Activated naive CD8-positive, alpha-beta T cell (primary cell): ENCODE data around the gene CCDC40.

Experiments
- H3K27ac Mint-ChIP-seq: one replicate; pipeline ENCODE4 v1.8.0; 2021; ENCODE audit warnings: mixed read lengths
- H3K27me3 Mint-ChIP-seq: one replicate; pipeline ENCODE4 v1.8.0; 2021; ENCODE audit warnings: mixed read lengths
- H3K36me3 Mint-ChIP-seq: one replicate; pipeline ENCODE4 v1.8.0; 2021; ENCODE audit warnings: mixed read lengths
- H3K4me1 Mint-ChIP-seq: one replicate; pipeline ENCODE4 v1.8.0; 2021; ENCODE audit warnings: low read depth, mixed read lengths
- H3K4me3 Mint-ChIP-seq: one replicate; pipeline ENCODE4 v1.8.0; 2021; ENCODE audit warnings: mild to moderate bottlenecking, mixed read lengths
- H3K9me3 Mint-ChIP-seq: one replicate; pipeline ENCODE4 v1.8.0; 2021; ENCODE audit warnings: low read depth, mixed read lengths

Gene CCDC40

GRCh38 chr17:80024206-80024972 is 12.1 kb upstream of the CCDC40 start:
- Mint-ChIP-seq H3K9me3 (no peaks in the 10 kb centered on the region), H3K27ac (no peak overlapping the region), H3K36me3 (no peaks in the 10 kb centered on the region), H3K4me1 (no peaks in the 10 kb centered on the region), H3K4me3 (no peak overlapping the region), H3K27me3 (no peaks in the 10 kb centered on the region)

DNA sequence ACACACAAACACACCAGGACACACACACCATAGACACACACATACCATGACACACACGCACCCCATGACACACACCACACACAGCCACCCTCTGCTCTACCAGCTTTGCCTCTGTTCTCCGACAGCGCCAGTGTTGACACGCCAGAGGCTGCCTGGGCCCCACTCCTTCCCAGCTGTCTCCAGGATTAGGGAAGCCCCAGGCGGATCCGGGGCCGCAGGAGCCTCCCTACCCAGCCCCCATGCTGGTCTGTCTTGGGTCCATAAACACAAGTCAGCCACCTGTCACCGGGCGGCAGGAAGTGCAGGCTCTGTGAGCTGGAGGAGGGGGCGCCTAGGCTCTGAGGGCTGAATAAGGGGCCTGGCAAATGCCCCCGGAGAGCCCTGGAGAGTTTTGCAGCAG is 11.3 kb upstream of the CCDC40 start:
- no peaks in the 10 kb centered on the region for H3K27me3 Mint-ChIP-seq
- H3K4me3 Mint-ChIP-seq = no peak overlapping the region
- no peak overlapping the region for H3K27ac Mint-ChIP-seq
- no peaks in the 10 kb centered on the region for H3K9me3 Mint-ChIP-seq
- H3K4me1 Mint-ChIP-seq = no peaks in the 10 kb centered on the region
- H3K36me3 Mint-ChIP-seq = no peaks in the 10 kb centered on the region

DNA sequence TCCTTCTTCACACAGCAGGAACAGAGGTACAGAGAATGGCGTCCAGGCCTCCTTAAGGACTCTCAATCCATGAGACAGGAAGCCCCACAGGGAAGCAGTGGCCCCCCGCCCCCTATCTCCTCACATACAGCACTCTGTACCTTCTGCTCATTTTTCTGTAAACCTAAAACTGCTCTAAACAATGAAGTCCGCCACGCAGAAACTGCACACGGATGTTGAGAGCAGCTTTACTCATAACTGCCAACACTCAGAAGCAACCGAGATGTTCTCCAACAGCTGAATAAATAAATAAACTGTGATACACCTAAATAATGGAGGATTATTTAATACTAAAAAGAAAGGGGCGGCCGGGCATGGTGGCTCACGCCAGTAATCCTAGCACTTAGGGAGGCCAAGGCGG is 10.6 kb upstream of the CCDC40 start:
- no peaks in the 10 kb centered on the region for H3K36me3 Mint-ChIP-seq
- H3K27me3 Mint-ChIP-seq = no peaks in the 10 kb centered on the region
- no peaks in the 10 kb centered on the region for H3K9me3 Mint-ChIP-seq
- H3K4me3 Mint-ChIP-seq = no peak overlapping the region
- no peak overlapping the region for H3K27ac Mint-ChIP-seq
- no peaks in the 10 kb centered on the region for H3K4me1 Mint-ChIP-seq

DNA sequence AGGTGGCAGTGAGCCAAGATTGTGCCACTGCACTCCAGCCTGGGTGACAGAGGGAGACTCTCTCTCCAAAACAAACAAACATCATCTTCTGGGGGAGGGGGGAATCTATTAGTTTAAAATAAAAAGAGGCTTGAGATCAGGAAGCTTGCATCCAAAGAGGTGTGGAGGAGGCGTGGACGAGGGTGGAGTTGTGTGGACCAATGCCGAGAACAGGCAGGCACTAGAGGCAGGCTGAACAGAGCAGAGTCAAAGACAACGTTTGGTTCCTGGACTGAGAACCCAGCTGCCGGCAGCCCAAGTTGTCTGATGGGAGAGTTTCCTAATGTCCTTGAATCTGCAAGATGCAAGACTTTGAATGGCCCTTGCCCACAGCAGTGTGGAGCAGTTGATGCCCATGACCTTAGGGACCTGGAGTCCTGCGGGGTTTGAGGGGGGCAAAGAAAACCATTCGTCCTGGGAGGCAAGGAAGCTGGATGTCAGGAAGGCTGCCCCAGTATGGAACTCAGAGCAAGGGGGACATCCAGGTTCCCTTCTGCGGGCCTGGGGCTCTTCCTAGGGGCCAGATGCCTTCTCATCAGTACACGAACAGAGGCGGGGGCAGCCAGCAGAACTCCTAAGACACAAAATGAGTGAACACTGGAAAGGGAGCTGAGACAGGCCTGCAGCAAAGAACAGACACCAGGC is 9.9 kb upstream of the CCDC40 start:
- H3K4me3 Mint-ChIP-seq = no peak overlapping the region
- no peak overlapping the region for H3K27ac Mint-ChIP-seq
- no peaks in the 10 kb centered on the region for H3K9me3 Mint-ChIP-seq
- H3K4me1 Mint-ChIP-seq = no peaks in the 10 kb centered on the region
- no peaks in the 10 kb centered on the region for H3K27me3 Mint-ChIP-seq
- H3K36me3 Mint-ChIP-seq = no peaks in the 10 kb centered on the region

GRCh38 chr17:80027043-80027435 is 9.4 kb upstream of the CCDC40 start:
- Mint-ChIP-seq H3K27ac (no peak overlapping the region), H3K4me1 (no peaks in the 10 kb centered on the region), H3K36me3 (no peaks in the 10 kb centered on the region), H3K27me3 (no peaks in the 10 kb centered on the region), H3K9me3 (no peaks in the 10 kb centered on the region), H3K4me3 (no peak overlapping the region)

GRCh38 chr17:80028030-80028429 is 8.4 kb upstream of the CCDC40 start:
- H3K27me3 Mint-ChIP-seq = no peaks in the 10 kb centered on the region
- H3K4me1 Mint-ChIP-seq = no peaks in the 10 kb centered on the region
- H3K27ac Mint-ChIP-seq = no peak overlapping the region
- H3K4me3 Mint-ChIP-seq = no peak overlapping the region
- no peaks in the 10 kb centered on the region for H3K9me3 Mint-ChIP-seq
- H3K36me3 Mint-ChIP-seq = no peaks in the 10 kb centered on the region

GRCh38 chr17:80029258-80029974 is 7.0 kb upstream of the CCDC40 start:
- H3K4me3 Mint-ChIP-seq = no peak overlapping the region
- no peaks in the 10 kb centered on the region for H3K27me3 Mint-ChIP-seq
- H3K4me1 Mint-ChIP-seq = no peaks in the 10 kb centered on the region
- no peaks in the 10 kb centered on the region for H3K9me3 Mint-ChIP-seq
- no peak overlapping the region for H3K27ac Mint-ChIP-seq
- H3K36me3 Mint-ChIP-seq = no peaks in the 10 kb centered on the region

GRCh38 chr17:80030730-80031410 is 5.6 kb upstream of the CCDC40 start:
- Mint-ChIP-seq H3K27me3 (peaks cover 3% of the 10 kb centered on the region), H3K4me1 (peaks cover 7% of the 10 kb centered on the region), H3K4me3 (no peak overlapping the region), H3K36me3 (no peaks in the 10 kb centered on the region), H3K9me3 (no peaks in the 10 kb centered on the region), H3K27ac (no peak overlapping the region)

DNA sequence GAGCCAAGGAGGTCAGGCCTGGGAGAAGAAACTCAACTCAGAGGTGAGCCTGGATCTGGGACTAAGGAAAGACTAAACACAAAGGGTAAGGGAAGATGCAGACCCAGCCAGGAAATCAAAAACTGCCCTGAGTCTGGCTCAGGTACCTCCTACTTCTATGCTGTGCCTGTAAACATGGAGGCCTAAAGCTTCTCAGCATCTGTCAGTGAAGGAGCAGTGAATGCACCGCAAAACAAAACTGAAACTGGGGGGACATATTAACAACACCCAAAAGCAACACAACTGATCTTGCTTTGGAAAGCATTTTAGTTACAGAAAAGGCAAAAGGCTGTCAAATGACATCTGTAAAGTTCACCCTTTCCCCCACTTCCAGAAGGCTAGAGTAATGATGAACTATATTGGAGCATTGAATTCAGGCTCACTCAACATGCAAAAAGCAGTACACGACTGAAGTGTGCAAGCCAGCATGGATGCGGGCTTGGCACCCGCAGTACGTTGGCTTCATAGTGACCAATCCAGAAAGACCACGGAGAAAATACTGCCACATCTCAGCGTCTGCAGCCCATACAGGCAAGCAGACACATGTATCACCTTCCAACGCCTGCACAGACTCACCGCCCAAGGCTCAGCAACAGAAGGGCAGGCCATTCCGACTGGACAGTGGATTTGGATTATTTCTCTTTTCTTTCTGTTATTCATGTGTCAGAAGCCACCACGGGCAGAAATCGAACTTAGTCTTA is 4.6 kb upstream of the CCDC40 start:
- Mint-ChIP-seq H3K36me3 (no peaks in the 10 kb centered on the region), H3K27me3 (peaks cover 3% of the 10 kb centered on the region), H3K4me3 (no peak overlapping the region), H3K4me1 (peaks cover 7% of the 10 kb centered on the region), H3K9me3 (no peaks in the 10 kb centered on the region), H3K27ac (no peak overlapping the region)

DNA sequence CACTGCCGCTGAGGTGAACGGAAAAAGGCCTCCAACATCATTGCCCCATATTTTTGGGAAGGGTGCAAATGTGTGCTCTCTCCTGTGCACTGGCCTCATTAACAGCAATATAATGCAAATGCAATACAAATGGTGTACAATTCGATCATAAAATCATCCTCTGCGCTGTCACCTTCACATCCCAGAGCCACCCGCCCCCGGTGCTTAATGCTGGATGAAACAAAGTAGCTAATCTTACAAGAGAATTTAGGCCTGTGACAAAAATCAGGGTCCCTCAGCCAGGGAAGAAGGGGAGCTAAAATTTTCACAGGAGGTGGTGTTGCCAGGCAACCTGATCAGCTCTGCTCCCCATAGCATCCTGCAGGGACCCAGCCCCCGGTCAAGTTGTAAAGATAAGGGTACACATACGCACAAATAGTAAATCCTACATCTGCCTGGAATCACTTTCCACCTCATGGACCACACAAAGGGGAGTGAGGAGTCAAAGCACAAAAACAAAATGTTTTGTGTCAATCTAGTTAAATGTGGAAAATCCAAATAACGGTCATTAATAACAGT is 3.7 kb upstream of the CCDC40 start:
- Mint-ChIP-seq H3K4me3 (no peak overlapping the region), H3K27ac (no peak overlapping the region), H3K9me3 (no peaks in the 10 kb centered on the region), H3K4me1 (peaks cover 11% of the 10 kb centered on the region), H3K27me3 (peaks cover 3% of the 10 kb centered on the region), H3K36me3 (no peaks in the 10 kb centered on the region)

DNA sequence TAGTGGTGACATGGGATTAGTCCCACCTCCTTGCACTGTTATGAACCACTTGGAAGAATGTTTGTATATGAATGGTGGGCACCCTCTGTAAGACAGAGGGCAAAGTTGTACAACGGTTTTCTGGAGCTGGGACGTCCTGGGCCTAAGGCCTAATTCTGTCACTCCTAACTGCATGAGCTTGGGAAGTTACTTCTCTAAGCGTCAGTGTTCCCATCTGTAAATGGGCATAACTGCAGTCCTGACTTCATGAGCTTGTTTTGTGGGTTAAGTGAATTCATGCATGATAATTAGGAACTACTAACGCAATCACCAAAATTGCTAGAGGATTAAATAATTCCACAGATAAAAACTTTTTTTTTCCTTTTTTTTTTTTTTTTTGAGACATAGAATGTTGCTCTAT is 2.6 kb upstream of the CCDC40 start:
- peak overlapping the region; percentile 35 for H3K4me3 Mint-ChIP-seq
- no peaks in the 10 kb centered on the region for H3K9me3 Mint-ChIP-seq
- H3K27me3 Mint-ChIP-seq = peaks cover 3% of the 10 kb centered on the region
- H3K27ac Mint-ChIP-seq = no peak overlapping the region
- peaks cover 11% of the 10 kb centered on the region for H3K4me1 Mint-ChIP-seq
- no peaks in the 10 kb centered on the region for H3K36me3 Mint-ChIP-seq

DNA sequence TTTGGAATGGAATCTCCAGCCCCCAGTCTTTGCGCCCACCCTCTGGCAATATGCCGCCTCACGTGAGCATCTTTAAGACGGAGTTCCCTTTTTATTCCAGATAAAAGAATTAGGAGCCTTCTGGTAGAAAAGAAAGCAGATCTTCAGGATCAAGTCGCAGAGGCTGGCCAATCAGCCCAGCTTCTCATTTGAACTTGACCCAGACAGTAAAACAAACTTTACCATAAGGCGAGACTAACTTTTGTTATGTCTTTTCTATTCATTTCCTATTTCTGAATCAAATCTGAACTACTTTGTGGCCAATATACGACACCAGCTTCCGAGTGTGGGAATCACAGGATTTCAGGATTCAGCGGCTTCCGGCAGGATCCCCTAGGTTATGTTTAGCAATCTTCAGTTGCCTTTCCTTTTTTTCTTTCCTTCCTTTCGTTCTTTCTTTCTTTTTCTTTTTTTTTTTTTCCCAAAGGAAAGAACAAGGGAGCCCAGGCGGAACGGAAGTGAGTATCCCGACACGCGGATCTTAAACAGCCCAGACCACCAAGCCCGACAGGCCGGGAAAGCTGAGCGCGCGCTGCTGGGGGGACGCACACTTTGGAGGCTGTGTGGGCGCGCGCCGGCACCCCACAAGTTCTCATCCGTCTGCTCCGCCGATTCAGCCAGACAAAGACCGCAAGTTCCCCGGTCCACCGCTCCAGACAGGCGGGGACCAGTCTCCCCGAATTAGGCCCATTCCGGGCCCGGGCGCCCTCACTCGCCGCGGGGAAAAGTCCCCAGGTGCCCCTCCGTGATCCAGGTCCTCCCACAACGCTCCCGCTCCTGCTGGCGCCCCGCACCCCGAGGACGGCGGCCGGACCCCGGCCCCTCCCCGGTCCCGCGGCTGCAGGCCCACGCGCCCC is 1.4 kb upstream of the CCDC40 start:
- H3K4me3 Mint-ChIP-seq = peak overlapping the region; percentile 91
- H3K36me3 Mint-ChIP-seq = no peaks in the 10 kb centered on the region
- peak overlapping the region; percentile 76 for H3K27ac Mint-ChIP-seq
- H3K9me3 Mint-ChIP-seq = no peaks in the 10 kb centered on the region
- peaks cover 3% of the 10 kb centered on the region for H3K27me3 Mint-ChIP-seq
- H3K4me1 Mint-ChIP-seq = peaks cover 11% of the 10 kb centered on the region

DNA sequence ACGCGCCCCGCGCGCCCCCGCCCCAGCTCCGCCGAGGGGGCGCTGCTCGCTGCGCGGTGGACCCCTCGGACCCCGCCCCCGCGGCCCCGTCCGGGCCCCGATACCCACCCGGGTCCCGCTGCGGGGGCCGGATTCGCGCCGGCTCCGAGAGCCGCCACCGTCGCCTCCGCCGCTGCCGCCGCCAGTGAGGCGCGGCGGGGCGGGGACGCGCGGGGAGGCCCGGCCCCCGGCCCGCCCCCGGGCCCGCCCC is 830 bp upstream of the CCDC40 start, which contains the start of gene TBC1D16:
TSS of gene TBC1D16 (minus strand) at position 186 of the 250 bp plus-strand sequence. CDS start 22,325 bp downstream, outside the sequence.
- H3K27me3 Mint-ChIP-seq = peaks cover 3% of the 10 kb centered on the region
- no peaks in the 10 kb centered on the region for H3K9me3 Mint-ChIP-seq
- H3K27ac Mint-ChIP-seq = peak within 1 kb of the TSS; percentile 76
- H3K4me3 Mint-ChIP-seq = peak within 1 kb of the TSS; percentile 91
- H3K36me3 Mint-ChIP-seq = no peaks in the 10 kb centered on the region
- H3K4me1 Mint-ChIP-seq = peaks cover 11% of the 10 kb centered on the region
